DMS153 treated with DMSO at 0.1 percent for 48 hours (cell line): Measurements from ENCODE around the gene GPR31.
"Not testable (repeated sequence)": the region's sequence is repeated elsewhere in the genome, so short reads cannot be mapped to it uniquely, and the experiment has no call there.

Source experiments
- DNase-seq: peaks from one replicate; lab custom pipeline; 2025; ENCODE audit not compliant: unreplicated experiment; lab: John Stamatoyannopoulos, UW

GPR31 gene, protein sequence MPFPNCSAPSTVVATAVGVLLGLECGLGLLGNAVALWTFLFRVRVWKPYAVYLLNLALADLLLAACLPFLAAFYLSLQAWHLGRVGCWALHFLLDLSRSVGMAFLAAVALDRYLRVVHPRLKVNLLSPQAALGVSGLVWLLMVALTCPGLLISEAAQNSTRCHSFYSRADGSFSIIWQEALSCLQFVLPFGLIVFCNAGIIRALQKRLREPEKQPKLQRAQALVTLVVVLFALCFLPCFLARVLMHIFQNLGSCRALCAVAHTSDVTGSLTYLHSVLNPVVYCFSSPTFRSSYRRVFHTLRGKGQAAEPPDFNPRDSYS

DNA sequence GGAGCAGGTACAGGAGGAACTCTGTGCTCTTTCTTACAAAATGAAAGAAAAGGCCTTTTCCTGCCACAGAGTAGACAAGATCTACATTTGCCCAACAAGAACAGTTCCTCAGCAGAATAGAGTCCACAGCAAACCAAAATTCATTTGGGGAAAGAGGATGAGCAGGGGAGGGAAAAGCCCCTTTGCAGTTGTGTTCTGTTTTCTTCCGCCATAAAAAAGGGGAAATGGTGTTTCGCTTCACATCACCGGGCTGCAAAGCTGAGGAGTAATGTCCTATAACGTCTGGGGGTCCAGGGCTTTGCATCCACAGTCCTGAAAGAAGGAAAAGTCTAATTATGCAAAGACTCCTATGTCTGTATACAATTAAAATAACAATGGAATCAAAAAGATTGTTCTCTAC, at the start of gene GPR31:
TSS of gene GPR31 (minus strand) at position 118 of the 400 bp plus-strand sequence. CDS start 149 bp downstream, outside the sequence.
- no peak for DNase-seq

DNA sequence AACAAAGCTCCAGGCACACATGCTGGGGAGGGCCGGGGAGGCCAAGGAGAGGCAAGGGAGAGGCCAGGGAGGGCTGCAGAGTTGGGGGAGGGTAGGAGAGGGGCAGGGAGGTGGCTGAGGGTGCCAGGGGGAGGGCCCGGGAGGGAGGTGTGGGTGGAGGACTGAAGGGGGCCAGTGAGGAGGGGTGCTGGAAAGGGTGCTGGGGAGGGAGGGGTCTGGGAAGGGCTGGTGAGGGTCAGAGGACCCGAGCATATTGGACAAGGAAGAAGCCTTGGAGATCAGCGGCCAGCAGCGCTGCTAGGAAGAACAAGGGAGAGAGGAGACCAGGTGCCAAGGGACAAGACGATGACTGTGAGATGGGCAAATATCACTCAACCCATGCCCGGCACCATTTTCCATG, 49.7 kb upstream of the GPR31 start:
- no peak for DNase-seq

DNA sequence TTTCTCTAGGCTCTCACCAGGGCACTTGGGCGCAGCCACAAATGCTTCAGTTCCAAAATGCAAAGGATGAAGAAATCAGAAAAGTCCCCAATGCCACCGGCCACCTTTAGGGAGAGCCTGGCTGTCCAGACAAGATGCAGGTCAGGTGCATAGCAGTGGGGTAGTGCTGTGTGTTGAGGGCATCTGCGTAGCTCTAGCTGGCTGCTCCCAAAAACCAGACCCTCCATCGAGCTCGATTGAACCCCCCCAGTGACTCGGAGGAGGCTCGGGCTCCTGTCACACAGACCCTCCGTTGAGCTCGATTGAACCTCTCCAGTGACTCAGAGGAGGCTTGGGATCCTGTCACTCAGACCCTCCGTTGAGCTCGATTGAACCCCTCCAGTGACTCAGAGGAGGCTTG, 47.5 kb upstream of the GPR31 start:
- DNase-seq = not testable (repeated sequence)

DNA sequence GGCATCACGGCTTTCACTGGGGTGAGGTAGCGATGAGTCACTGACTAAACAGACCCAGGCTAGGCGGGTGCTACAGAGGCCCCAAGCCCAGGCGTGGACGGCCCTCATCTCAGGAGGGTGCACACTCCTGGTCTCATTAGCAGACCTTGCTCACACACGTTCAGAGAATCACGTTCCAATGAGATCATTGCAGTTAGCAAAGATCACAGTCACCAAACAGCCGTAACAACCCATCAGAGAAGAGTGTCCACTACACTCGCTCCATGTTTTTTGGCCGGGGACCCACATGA, 46.2 kb upstream of the GPR31 start:
- DNase-seq = not testable (repeated sequence)

DNA sequence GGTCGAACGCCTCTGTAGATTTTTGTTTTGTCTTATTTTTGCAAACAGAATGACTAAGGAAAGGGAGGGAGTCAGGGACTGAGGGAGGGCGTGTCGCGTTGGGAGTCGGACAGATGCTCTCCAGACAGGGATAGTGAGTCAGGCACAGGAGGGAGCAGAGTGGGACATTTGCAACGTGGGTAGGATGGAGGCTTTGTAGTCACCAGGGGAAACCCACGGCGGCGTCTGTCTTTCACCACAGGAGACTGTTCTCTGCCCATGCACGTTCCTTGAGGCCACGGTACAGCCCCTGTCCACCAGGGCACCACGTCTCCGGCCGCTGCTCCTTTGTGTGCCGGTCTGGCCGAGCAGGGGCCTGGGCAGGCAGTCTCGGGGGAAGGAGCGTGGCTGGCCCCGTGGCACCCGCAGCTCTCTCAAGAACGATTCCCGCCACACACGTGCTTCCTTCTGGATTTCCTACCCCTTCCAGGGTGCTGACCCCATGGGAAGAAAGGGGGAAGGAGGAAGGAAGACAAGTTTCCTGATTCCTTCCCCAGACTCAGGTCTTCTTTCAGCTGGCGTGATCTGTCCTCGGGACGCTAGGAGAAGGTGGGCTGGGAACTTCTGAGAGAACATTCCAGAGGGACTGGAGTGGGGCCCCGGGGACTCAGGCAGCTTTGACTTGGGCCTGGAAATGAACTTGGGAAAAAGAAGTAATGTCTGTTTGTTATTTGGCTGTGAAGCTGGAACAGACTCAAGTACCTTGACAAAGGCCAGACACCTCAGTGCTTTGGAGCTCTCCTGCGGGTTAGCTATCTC, 45.7 kb upstream of the GPR31 start:
- not testable (repeated sequence) for DNase-seq

DNA sequence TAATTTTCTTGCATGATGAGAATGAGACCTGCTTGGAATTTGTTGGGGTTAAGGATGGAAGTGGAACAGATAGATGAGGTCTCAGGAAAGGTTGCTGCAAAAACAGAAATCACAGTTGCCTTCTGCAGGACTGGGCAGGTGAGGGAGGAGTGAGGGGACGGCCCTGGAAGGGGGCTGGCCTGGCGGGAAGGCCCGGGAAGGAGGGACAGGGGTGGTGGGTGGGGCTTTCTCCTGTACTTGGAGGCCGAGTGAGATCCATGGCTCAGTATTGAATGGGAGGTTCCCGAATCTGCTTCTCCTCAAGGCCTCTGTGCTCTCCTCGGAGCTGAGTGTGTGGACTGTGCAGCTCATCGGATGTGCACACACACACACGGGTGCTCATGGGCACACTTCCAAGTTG, 44.8 kb upstream of the GPR31 start:
- not testable (repeated sequence) for DNase-seq

DNA sequence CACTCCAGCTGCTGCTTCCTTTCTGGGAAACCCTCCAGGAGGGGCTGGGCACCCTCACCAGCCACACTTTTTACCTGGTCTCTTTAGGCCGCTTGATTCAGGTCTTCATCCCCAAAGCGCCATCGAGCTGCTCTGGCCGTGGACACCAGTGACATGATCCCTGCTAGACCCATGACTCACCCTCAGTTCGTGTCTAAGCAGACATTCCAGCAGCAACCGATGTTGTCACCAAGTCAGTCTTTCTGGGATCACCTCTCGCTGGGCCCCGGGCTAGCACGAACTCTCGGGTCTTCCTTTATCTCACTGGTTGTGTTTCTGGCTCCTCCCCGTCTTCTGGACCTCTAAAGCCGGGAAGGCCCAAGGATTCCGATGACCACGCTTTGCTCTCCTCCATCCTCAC, 43.0 kb upstream of the GPR31 start:
- DNase-seq = no peak

DNA sequence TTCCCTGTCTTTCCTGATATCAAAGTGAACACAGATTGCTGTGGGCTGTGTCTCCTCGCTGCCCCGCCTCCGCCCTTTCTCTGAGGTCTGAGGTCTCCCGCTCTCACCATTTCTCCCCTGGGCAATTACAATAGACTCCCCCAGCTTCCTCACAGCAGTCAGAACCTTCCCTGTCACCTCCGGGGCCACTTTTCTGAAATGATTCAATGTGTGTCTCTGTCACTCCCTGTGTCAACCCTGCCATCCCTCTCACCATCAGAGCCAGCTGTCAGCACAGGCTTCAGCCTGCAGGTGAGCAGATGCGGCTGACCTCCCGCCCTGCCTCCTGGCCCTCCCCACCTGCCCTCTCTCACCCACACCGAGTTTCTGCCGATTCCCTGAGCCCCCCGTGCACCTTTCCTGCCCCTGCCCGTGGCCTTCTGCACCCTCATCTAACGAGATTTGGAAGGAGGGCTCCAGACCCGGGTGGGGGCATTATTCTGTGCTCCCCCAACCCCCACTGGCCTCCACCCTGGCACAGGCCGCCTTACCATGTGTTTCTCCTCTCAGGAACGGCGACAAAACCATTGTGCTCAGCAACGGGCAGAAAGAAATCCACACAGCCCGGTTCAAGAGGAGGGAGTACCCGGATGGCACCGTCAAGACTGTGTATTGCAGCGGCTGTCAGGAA, 38.3 kb upstream of the GPR31 start:
- not testable (repeated sequence) for DNase-seq

DNA sequence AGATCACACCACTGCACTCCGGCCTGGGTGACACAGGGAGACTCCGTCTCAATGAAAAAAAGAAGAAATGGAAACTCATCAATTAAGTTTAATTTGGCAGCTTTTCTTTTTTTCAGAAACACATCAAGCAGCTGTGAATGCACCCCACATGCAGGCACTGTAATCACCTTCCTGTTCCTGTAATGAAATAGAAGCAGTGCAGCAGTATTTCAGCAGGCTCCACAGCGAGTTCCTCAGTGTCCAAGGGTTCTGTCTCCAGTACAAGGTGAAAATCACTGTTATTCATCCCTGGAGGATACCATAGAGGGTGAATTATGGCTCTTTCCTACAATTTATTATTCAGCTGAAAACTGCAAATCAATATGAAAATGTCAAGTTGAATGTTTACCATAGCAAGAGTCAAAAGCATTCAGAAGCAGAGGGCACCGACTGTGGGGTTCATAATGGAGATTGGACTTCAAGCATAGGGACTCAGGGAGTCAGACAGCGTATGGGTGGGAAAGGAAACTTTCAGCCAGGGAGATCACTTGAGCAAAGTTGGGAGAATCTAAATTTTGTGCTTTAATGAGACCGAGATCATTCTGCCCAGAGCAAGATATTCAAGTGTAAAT, 35.8 kb upstream of the GPR31 start:
- not testable (repeated sequence) for DNase-seq

DNA sequence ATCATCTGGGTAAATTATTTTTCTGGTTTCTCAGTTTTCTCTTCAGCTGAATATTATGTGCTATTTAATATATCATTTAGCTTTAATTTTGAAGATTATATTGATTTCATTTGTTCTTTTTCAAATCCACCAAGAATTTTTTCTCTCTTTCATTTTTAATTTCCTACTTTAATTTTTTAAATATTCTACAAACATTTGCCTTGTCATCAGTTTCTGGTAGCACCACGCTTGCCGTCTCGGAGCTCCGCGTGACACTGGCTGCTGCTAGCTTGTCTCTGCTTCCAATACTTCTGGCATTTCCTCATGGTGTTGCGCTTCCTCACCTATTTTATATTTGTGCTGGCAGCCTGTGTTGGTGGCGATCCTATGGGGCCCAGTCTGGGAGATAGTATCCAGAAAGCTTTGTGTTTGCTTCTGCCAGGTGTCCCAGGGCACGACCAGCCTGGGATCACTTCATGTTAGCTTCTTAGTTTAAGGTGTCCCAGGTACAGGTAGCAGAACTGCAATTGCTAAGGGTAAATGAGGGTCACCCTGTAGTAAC, 33.3 kb upstream of the GPR31 start:
- not testable (repeated sequence) for DNase-seq

DNA sequence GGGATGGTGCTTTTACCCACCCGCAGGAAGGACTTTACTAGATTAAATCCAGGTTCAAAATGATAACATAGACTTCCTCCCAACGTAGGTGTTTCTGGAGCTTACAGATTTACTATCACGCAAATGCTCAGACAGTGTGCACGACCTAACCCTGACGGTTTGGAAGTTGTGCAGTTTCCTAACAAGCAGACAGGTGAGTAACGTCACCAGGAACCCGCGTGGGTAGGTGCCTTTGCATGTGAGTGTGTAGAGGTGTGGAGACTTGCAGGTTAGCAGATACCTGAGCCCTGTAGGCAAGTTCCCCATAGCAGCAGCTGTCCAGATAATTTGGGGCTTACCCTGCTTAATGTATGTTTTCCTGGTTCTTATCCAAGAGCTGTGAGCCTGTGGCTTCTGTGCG, 29.5 kb upstream of the GPR31 start:
- DNase-seq = not testable (repeated sequence)

DNA sequence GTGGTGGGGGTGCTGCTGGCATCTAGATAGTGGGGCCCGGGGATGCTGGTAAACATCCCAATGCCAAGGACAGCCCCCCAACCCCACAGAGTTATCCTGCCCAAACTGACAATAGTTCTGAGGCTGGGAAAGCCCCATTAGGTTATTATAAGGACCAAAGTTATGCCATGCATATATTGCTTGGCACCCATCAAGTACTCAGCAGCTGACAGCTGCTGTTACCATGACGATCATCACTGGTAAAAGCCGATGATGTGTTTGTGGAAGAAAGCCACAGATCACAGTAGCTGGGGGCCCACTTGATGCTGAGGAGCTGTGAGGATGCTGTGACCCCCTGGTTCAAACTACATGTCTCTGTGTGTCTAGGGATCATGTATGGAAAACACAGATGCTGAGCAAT, 27.3 kb upstream of the GPR31 start:
- not testable (repeated sequence) for DNase-seq

DNA sequence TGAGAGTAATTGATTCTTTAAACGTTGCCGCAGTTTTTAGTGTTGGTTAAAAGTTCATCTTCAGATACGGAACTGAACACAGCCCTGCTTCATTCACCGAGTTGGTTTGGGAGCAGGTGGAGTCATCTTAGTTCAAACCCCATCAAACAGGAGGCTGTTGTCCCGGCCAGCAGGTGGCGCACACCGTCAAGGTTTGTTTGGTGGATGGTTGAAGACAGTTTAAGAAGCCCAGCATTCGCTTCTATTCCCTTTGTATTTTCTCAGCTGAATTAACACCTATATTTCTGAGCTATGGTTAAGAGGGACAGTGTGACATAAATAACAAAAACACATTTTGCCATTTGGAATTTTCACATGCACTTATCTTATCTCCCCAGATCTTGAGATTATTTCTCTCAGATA, 25.1 kb upstream of the GPR31 start:
- DNase-seq = not testable (repeated sequence)

DNA sequence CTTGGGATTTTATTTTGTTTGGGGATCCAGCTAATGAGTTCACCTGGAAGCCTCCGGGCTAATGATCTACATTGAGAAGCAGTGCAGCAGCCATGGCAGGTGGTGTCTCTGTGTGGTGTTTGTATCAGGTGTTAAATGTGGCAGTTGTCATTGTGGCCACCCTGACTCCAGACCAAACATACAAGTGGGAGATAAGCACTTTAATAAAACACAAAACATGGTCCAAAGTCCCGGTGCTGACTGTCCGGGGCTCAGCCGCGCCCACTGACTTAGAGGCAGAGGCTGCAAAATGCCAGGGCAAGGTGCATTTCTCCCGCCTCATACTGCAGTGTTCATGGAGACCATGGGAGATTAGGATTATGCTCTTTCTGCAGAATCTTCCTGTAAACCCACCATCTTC, 23.6 kb upstream of the GPR31 start:
- DNase-seq = not testable (repeated sequence)

DNA sequence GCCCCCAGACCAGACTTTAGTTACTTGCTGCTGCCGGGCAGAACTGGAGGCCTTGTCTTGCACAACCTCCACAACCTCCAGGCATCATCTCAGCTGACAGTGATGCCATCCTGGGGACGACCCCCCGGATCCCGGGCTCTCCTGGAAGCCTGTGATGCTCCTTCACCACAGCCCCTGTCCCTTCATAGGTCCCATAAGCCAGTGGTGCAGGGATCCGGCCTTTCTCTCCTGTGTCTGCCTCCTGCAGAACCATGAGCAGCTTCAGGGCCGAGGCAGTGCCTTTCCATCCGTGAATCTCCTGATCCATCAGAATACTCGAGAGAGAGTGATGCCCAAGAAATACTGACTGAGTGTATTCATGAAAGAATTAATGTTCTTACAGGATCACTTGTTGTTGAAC, 22.3 kb upstream of the GPR31 start:
- DNase-seq = not testable (repeated sequence)

DNA sequence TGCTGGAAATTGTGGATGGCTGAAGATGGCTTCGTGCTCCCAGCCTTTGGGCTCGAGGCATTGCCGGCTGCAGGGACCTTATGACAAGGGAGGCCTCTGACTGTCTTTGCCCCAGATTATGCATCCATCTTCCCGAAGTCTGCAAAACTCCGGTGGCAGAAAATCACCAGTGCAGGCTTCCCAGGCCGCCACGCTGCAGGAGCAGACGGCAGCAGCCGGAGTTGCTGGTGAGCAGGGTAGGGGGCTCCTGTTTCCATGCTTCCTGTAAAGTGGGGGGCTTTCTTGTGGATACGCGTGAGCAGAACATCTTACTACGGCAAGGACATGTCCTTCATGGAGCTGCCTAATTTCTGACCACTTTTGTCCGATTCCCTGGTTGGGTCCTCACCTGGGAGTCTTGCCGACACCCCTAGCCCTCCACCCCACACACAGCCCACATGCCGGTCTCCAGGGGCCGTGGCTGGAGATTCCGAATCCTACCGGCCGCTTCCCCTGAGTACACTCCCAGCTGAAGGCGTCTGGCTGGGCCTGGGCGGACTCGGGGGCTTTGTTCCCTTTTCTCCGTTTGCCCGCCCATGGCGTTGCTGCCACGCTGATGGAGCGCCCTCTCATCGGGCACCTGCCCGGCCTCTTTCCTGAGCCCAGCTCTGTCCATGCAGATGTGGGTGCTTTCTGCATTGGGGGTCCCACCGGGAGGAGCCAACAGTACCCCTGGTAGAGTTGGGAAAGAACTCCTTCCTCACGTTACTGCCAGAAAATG, 21.3 kb upstream of the GPR31 start:
- DNase-seq = not testable (repeated sequence)

DNA sequence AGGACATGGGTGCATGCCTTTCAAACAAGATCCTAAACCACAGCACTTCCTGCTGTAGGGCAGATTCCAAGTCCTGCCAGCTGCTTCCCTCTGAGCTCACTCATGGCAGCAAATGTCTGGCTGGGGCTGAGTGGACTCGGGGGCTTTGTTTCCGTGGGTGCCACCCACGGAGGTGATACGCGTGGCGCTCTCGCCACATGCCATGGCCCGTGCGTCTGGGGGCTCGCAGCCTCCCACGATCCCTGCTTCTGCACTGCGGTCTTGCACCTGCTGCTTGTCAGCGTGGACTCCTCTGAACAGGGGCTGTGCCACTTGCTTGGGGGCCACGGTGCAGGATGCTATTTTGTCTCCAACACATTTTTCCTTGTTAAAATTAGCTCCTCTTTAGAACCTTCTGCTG, 19.5 kb upstream of the GPR31 start:
- not testable (repeated sequence) for DNase-seq

DNA sequence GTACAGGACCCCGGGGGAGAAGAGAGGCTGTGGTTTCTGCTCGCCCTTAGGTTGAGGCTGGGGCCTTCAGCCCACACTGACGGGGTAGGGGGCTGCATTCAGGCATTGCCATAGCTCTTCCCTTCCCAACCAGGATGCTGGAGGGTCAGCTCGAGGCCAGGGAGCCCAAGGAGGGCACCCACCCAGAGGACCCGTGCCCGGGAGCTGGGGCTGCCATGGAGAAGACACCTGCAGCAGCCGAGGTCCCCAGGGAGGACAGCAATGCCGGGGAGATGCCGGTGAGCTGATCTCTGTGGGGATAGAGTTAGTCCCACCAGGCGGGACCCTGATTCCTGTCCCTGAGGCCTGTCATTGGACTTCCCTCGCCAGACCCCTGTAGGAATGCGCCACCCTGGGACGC, 14.2 kb upstream of the GPR31 start:
- DNase-seq = not testable (repeated sequence)

DNA sequence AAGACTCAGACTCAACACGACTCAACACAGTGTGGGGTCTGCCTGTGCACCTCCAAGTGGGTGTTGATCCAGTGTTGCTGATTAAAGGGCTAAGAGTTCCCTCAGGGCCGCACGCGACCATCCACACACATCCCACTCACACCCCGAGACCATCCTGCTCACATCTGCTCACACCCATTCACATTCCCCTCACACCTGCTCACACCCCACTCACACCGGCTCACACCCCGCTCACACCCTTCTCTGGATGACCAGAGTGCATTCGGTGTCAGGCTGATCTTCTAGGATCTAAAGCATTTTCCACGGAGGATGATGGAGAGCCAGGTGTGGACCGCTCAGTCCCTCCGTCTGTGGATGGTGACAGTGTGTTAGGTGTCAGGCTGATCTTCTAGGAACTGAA, 13.5 kb upstream of the GPR31 start:
- DNase-seq = not testable (repeated sequence)

DNA sequence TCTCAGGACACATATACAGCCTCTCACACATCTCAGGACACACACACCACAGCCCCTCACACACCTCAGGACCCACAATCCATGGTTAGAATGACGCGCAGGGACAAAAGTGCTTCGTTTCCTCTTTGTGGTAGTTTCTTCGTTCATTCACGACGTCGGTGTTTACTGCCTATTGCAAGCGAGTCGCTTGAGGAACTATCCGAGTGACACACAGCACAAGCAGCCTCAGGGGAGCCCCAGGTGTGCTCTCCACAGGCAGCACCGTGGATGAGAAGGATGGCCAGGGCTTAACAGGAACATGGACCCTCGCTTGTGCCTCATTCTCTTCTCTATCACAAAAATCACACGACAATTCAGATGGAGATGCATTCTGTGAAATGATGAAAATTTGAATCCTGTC, 12.1 kb upstream of the GPR31 start:
- DNase-seq = not testable (repeated sequence)
